A673 (cell line): Measurements from ENCODE around the gene OR13C8. TPM values are rescaled to one million over a fixed set of nuclear protein-coding genes. Genes with fewer than 3 reads are reported as not detected.

ENCODE experiments used
- BruUV-seq: library from RNA; stranded (reverse); fragments of 400-500 nt; replicated peaks from 2 replicates; lab custom pipeline; 2021; lab: Mats Ljungman, UMichigan
- CTCF ChIA-PET: fragments of 300-600 bp; sonication (Branson Sonifier 250); formaldehyde crosslinking; loops from one replicate; lab custom pipeline; 2022; ENCODE audit warnings: antibody characterized with exemption; lab: Charles Lee
- POLR2A ChIA-PET: fragments of 300-600 bp; sonication (Branson Sonifier 250); formaldehyde crosslinking; loops from one replicate; lab custom pipeline; 2022; ENCODE audit warnings: antibody characterized with exemption; ENCODE audit not compliant: low non-redundant PET; lab: Charles Lee
- DNase-seq: peaks from one replicate; pipeline ENCODE4 v3.0.0-alpha.2; 2015; ENCODE audit warnings: low spot score
- H3K27ac ChIP-seq: fragments of 200-600 bp; sonication (generic); 2 replicates; pipeline ENCODE4 v1.5.1; 2016; ENCODE audit warnings: mixed run types, low read depth, mild to moderate bottlenecking, mixed read lengths, antibody characterized with exemption, low read length; ENCODE audit not compliant: poor library complexity, severe bottlenecking
- H3K27me3 ChIP-seq: fragments of 200-600 bp; sonication (generic); replicated peaks from 2 replicates; pipeline ENCODE4 v1.6.1; 2017; ENCODE audit warnings: mixed run types, low read depth, mild to moderate bottlenecking, mixed read lengths, antibody characterized with exemption, low read length; ENCODE audit not compliant: insufficient read depth, poor library complexity
- H3K36me3 ChIP-seq: fragments of 200-600 bp; sonication (generic); 2 replicates; pipeline ENCODE4 v1.6.1; 2016; ENCODE audit warnings: mixed run types, mild to moderate bottlenecking, mixed read lengths, antibody characterized with exemption, low read length; ENCODE audit not compliant: insufficient read depth, poor library complexity, severe bottlenecking
- H3K4me1 ChIP-seq: fragments of 200-600 bp; sonication (generic); 2 replicates; pipeline ENCODE4 v1.6.1; 2017; ENCODE audit warnings: mixed run types, mild to moderate bottlenecking, mixed read lengths, antibody characterized with exemption, low read length; ENCODE audit not compliant: insufficient read depth, poor library complexity, severe bottlenecking
- H3K4me3 ChIP-seq: fragments of 200-600 bp; sonication (generic); 2 replicates; pipeline ENCODE4 v1.5.1; 2016; ENCODE audit warnings: low read depth, mixed run types, mild to moderate bottlenecking, mixed read lengths, low read length; ENCODE audit not compliant: poor library complexity, severe bottlenecking
- H3K9me3 ChIP-seq: fragments of 200-600 bp; sonication (generic); 2 replicates; pipeline ENCODE4 v1.6.1; 2016; ENCODE audit warnings: mixed run types, low read depth, mild to moderate bottlenecking, mixed read lengths, antibody characterized with exemption, low read length; ENCODE audit not compliant: poor library complexity, severe bottlenecking
- CTCF ChIP-seq: fragments of 300-800, 200-600 bp; sonication (generic); conservative IDR thresholded peaks from 2 replicates; pipeline ENCODE4 v1.5.1; 2017; ENCODE audit warnings: low read depth, mild to moderate bottlenecking, antibody characterized with exemption, low read length, moderate library complexity, mixed read lengths
- EZH2 ChIP-seq: fragments of 200-600 bp; sonication (generic); IDR thresholded peaks from 2 replicates; pipeline ENCODE4 v1.6.1; 2017; ENCODE audit warnings: borderline replicate concordance, low read depth, mild to moderate bottlenecking, mixed read lengths, antibody characterized with exemption, low read length; ENCODE audit not compliant: poor library complexity, severe bottlenecking
- intact Hi-C: fragments of 100-400 bp; cut with micrococcal nuclease; formaldehyde crosslinking; loops from one replicate; pipeline ENCODE4 v1.10.0; 2022; ENCODE audit not compliant: unreplicated experiment
- total RNA-seq: library from RNA; stranded (reverse); gene quantifications from 2 replicates; pipeline ENCODE4 v1.2.3, GENCODE V29; 2021

Gene OR13C8
- total RNA-seq, 1 experiment from 2014 or later, result not detected

GRCh38 chr9:104555521-104555920 lies 13.4 kb upstream of the OR13C8 start:
- ChIA-PET POLR2A (no interaction called here), CTCF (no interaction called here)
- no peak for DNase-seq
- BruUV-seq, result no TSS peak
- Histone ChIP-seq H3K36me3 (no peaks in the 10 kb centered on the region), H3K4me1 (no peaks in the 10 kb centered on the region), H3K4me3 (no peak overlapping the region), H3K9me3 (peaks cover 6% of the 10 kb centered on the region), H3K27me3 (no peaks in the 10 kb centered on the region), H3K27ac (no peak overlapping the region)
- intact Hi-C loops, result no loop called here
- TF ChIP-seq EZH2 (no peak), CTCF (no peak)

GRCh38 chr9:104556830-104557634 lies 11.9 kb upstream of the OR13C8 start:
- ChIA-PET POLR2A (no interaction called here), CTCF (no interaction called here)

GRCh38 chr9:104564358-104564757 lies 4.6 kb upstream of the OR13C8 start:
- POLR2A ChIA-PET, result interaction anchor here (0.6 kb wide), 1 partner anchor 716 kb away, joined by 3 read pairs; no protein-coding TSS in a partner anchor
- BruUV-seq, result no TSS peak
- Histone ChIP-seq H3K9me3 (no peaks in the 10 kb centered on the region), H3K27me3 (no peaks in the 10 kb centered on the region), H3K4me1 (no peaks in the 10 kb centered on the region), H3K36me3 (no peaks in the 10 kb centered on the region), H3K27ac (no peak overlapping the region), H3K4me3 (no peak overlapping the region)
- CTCF ChIA-PET, result no interaction called here
- intact Hi-C loops, result no loop called here
- no peak for TF ChIP-seq CTCF
- DNase-seq, result no peak

More at GRCh38 chr9:104556830-104557634, 11.9 kb upstream of the OR13C8 start:
- Histone ChIP-seq H3K4me1 (no peaks in the 10 kb centered on the region), H3K27me3 (no peaks in the 10 kb centered on the region), H3K27ac (no peak overlapping the region), H3K9me3 (peaks cover 6% of the 10 kb centered on the region), H3K4me3 (no peak overlapping the region), H3K36me3 (no peaks in the 10 kb centered on the region)
- TF ChIP-seq CTCF (no peak), EZH2 (no peak)
- no peak for DNase-seq
- intact Hi-C loops, result no loop called here
- BruUV-seq, result no TSS peak
